Loucy (cell line): ENCODE data around the gene TNP2.
A peak's percentile ranks its signal among the peaks of the same experiment; 100 is the strongest.

Experiments
- H2AFZ ChIP-seq: fragments of 200-600 bp; sonication (generic); 2 replicates; pipeline ENCODE4 v1.6.0; 2016; ENCODE audit warnings: antibody characterized with exemption, mild to moderate bottlenecking, low read length, moderate library complexity
- H3F3A ChIP-seq: fragments of 200-600 bp; 2 replicates; pipeline ENCODE4 v1.6.0; 2016; ENCODE audit warnings: antibody characterized with exemption, low read depth, mild to moderate bottlenecking
- H3K27me3 ChIP-seq: fragments of 200-600 bp; sonication (generic); 2 replicates; pipeline ENCODE4 v1.6.1; 2014; ENCODE audit warnings: low read length, mild to moderate bottlenecking; ENCODE audit not compliant: insufficient read depth, poor library complexity, severe bottlenecking
- H3K36me3 ChIP-seq: fragments of 200-600 bp; sonication (generic); 2 replicates; pipeline ENCODE4 v1.6.1; 2016; ENCODE audit warnings: low read length; ENCODE audit not compliant: insufficient read depth
- H3K4me1 ChIP-seq: fragments of 200-600 bp; sonication (generic); 2 replicates; pipeline ENCODE4 v1.5.1; 2014; ENCODE audit warnings: low read length, mild to moderate bottlenecking; ENCODE audit not compliant: insufficient read depth, poor library complexity, severe bottlenecking
- H3K4me2 ChIP-seq: fragments of 200-600 bp; sonication (generic); 2 replicates; pipeline ENCODE4 v1.6.0; 2014; ENCODE audit warnings: antibody characterized with exemption, low read length, low read depth, mild to moderate bottlenecking; ENCODE audit not compliant: poor library complexity, severe bottlenecking
- H3K4me3 ChIP-seq: fragments of 200-600 bp; sonication (generic); 2 replicates; pipeline ENCODE4 v1.5.1; 2014; ENCODE audit warnings: low read length, mild to moderate bottlenecking, mixed read lengths; ENCODE audit not compliant: poor library complexity, severe bottlenecking
- H3K79me2 ChIP-seq: fragments of 200-600 bp; sonication (generic); 2 replicates; pipeline ENCODE4 v1.6.1; 2014; ENCODE audit warnings: low read length; ENCODE audit not compliant: insufficient read depth
- H3K9ac ChIP-seq: fragments of 200-600 bp; sonication (generic); 2 replicates; pipeline ENCODE4 v1.6.0; 2014; ENCODE audit warnings: mild to moderate bottlenecking, low read depth, low read length, moderate library complexity; ENCODE audit not compliant: poor library complexity, severe bottlenecking
- H3K9me2 ChIP-seq: fragments of 200-600 bp; sonication (generic); replicated peaks from 2 replicates; pipeline ENCODE4 v1.6.1; 2016; ENCODE audit warnings: low read depth, low read length, mixed read lengths
- H3K9me3 ChIP-seq: fragments of 200-600 bp; sonication (generic); 2 replicates; pipeline ENCODE4 v1.6.1; 2014; ENCODE audit warnings: mild to moderate bottlenecking, antibody characterized with exemption, low read length, low read depth; ENCODE audit not compliant: insufficient read depth
- H4K20me1 ChIP-seq: fragments of 200-600 bp; sonication (generic); 2 replicates; pipeline ENCODE4 v1.6.0; 2014; ENCODE audit warnings: antibody characterized with exemption, low read length, mild to moderate bottlenecking; ENCODE audit not compliant: insufficient read depth, poor library complexity, severe bottlenecking
- EZH2phosphoT487 ChIP-seq: fragments of 200-600 bp; IDR thresholded peaks from 2 replicates; pipeline ENCODE4 v1.6.1; 2018; ENCODE audit warnings: antibody characterized with exemption, mild to moderate bottlenecking, moderate library complexity, borderline replicate concordance
- TF ChIP-seq, protein P1 (sequence below): fragments of 200-600 bp; sonication (generic); conservative IDR thresholded peaks from 2 replicates; pipeline ENCODE4 v1.5.1; 2014; ENCODE audit warnings: mild to moderate bottlenecking, antibody characterized with exemption, low read length

TNP2 gene

DNA sequence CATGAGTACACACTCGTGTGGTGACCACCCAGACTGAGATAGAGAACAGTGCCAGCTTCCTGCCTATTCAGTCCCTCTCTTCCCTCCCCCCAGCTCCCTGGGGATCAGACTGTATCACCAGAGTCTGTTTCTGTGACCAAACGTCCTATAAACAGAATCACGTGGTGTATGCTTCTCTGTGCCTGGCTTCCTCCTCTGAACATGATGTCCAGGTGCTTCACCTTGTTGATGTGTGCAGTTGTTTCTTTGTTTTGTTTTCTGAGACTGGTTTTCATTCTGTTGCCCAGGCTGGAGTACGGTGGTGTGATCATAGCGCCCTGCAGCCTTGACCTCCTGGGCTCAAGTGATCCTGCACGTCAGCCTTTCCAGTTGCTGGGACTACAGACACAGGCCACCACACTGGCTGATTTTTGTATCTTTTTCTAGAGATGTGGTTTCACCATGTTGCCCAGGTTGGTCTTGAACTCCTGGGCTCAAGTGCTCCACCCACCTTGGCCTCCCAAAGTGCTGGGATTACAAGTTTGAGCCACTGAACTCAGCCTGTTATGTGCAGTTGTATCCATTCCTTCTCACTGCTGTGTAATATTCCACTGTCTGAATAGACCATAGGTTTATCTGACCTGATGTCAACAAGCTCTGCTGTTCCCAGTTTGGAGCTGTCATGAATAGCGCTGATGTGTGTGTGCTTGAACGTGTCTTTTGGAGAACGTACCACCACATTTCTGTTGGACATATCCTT is 40.9 kb upstream of the TNP2 start:
- peak overlapping the region; percentile 51 for H3K4me2 ChIP-seq

DNA sequence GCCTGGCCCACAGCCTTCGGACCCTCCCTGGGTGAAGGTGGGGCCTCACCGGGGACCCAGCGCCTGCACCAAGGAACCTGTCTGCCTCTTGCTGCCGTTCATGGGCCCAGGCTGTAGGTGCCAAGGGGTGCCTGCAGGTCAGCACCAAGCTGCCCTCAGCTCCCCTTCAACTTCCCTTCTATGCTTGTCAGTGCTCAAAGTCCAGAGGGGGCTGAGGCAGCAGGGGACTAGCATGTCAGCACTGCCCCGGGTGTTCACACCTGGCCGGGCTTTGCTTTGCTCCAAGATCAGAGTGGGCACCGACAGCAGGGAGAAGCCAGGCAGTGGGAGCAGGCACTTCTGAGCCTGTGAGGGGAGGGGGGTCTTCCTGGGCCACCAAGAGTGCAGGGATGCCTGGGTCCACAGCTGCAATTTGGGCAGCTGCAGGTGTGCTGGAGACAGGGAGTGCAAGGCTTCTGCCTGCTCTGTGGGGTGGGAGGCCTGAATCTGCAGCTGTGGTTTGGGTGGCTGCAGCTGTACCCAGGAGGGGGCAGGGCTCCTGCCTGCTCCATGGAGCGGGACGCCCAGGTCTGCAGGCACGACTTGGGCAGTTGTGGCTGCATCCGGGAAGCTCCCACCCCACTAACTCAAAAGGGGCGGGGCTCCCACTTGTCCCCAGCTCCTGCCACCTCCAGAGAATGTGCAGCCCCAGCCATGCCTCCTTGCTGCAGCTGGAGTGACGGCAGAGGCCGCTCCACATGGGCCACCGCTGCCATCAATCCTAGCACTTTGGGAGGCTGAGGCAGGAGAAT is 39.6 kb upstream of the TNP2 start:
- Histone ChIP-seq H3K4me3 (no peak overlapping the region), H3K9me3 (no peaks in the 10 kb centered on the region), H3K9me2 (no peaks in the 10 kb centered on the region), H3K9ac (no peak overlapping the region), H3K4me1 (peaks cover 35% of the 10 kb centered on the region), H2AFZ (no peak overlapping the region), H4K20me1 (no peaks in the 10 kb centered on the region), H3F3A (no peaks in the 10 kb centered on the region), H3K79me2 (no peaks in the 10 kb centered on the region), H3K27me3 (no peaks in the 10 kb centered on the region), H3K36me3 (no peaks in the 10 kb centered on the region), H3K4me2 (no peak overlapping the region)
- TF ChIP-seq, protein P1, sequence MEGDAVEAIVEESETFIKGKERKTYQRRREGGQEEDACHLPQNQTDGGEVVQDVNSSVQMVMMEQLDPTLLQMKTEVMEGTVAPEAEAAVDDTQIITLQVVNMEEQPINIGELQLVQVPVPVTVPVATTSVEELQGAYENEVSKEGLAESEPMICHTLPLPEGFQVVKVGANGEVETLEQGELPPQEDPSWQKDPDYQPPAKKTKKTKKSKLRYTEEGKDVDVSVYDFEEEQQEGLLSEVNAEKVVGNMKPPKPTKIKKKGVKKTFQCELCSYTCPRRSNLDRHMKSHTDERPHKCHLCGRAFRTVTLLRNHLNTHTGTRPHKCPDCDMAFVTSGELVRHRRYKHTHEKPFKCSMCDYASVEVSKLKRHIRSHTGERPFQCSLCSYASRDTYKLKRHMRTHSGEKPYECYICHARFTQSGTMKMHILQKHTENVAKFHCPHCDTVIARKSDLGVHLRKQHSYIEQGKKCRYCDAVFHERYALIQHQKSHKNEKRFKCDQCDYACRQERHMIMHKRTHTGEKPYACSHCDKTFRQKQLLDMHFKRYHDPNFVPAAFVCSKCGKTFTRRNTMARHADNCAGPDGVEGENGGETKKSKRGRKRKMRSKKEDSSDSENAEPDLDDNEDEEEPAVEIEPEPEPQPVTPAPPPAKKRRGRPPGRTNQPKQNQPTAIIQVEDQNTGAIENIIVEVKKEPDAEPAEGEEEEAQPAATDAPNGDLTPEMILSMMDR: no peak
- TF ChIP-seq EZH2phosphoT487: no peak

More for the DNA sequence above, 40.9 kb upstream of the TNP2 start:
- Histone ChIP-seq H2AFZ (no peak overlapping the region; the same call in 1 of the 2 replicates), H3F3A (no peaks in the 10 kb centered on the region), H3K79me2 (no peaks in the 10 kb centered on the region), H4K20me1 (no peaks in the 10 kb centered on the region), H3K4me3 (no peak overlapping the region), H3K9me2 (no peaks in the 10 kb centered on the region), H3K9ac (no peak overlapping the region), H3K9me3 (no peaks in the 10 kb centered on the region), H3K27me3 (no peaks in the 10 kb centered on the region), H3K36me3 (no peaks in the 10 kb centered on the region), H3K4me1 (peaks cover 35% of the 10 kb centered on the region)
- TF ChIP-seq, protein P1: no peak
- TF ChIP-seq EZH2phosphoT487: no peak

DNA sequence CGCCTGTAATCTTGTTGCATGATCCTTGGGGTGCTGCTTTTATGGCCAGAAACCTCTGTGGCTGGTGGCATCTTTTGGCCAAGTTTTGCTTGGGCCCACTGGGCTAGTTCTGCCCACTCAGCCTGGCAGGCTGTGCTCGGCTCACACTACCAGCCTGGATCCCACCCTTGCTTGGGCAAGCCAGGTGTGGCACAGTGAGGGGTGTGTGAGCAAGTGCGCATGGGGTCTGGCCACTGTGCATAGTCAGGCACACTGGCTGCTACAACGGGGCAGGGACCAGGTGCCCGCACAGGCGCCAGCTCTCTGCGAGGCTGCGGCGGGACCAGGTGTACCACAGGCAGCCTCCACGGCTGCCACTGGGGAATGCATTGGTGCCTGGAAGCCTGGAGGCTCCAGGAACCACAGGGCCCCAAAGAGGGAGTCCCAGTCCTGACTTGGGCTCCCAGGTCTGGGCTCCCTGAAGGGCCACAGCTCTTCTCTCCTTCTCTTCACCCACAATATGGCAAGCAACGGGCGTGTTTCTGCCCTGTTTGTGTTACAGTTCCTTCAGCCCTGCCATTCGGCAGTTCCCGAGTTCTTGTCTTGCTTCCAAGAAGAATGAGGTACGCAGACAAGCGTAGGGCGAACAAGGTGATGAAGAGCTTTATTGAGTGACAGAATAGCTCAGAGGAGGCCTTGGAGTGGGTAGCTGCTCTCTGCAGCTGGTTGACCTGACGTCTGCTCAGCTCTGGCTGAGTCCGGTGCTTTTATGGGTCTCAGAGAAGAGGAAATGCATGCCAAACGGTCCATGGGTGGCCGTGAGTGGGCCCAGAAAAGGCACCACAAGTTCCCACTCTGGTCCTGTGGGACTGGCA is 38.7 kb upstream of the TNP2 start:
- Histone ChIP-seq H3K9me3 (no peaks in the 10 kb centered on the region), H3K79me2 (no peaks in the 10 kb centered on the region), H3K4me1 (peaks cover 36% of the 10 kb centered on the region), H3F3A (no peaks in the 10 kb centered on the region), H3K4me3 (no peak overlapping the region), H3K4me2 (no peak overlapping the region), H3K36me3 (no peaks in the 10 kb centered on the region), H3K9ac (no peak overlapping the region), H2AFZ (no peak overlapping the region), H3K27me3 (no peaks in the 10 kb centered on the region), H4K20me1 (no peaks in the 10 kb centered on the region), H3K9me2 (no peaks in the 10 kb centered on the region)
- TF ChIP-seq, protein P1: no peak
- no peak for TF ChIP-seq EZH2phosphoT487
